ENCODE results near the gene OLFM3. TPM values are rescaled to one million over a fixed set of nuclear protein-coding genes. Genes with fewer than 3 reads are reported as not detected.

The OLFM3 gene
- total RNA-seq = not detected
- long read RNA-seq = 0 reads

DNA sequence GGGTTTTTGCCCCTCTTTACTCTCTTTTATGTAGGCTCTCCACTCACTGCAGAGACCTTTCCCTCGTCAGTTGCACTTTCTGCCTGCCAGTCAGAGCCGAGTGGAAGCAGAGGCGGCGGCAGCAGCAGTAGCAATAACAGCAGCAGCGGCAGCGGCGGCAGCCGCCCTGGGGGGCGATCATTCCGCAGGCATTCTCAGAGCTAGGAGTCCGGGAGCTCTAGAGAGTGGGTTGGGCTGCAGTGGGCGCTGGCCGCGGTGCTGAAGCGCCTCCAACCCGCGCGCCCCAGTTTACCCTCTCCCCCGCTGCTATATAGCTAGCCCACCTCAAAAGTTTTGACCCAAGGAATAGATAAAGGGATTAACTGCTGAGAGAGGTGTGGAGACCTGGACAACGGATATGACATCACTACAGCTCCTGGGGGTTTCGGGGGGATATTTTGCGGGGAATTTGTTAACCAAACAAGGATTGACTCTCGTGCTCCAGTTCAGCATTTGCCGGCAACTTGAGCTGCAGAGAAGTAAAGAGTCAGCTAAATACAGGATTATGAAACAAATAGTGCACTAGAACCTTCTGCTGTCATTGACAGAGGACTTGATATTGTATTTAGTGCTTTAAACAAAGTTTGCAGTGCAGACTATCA, at the start of gene OLFM3:
Gene OLFM3, minus strand, starts transcription at position 102 of the 641 bp plus-strand sequence.
- DNase-seq (ENCODE audit: missing footprints) = peak; percentile 57
- intact Hi-C loops (cut with DNase I) = no loop called here
- no peak for ATAC-seq

DNA sequence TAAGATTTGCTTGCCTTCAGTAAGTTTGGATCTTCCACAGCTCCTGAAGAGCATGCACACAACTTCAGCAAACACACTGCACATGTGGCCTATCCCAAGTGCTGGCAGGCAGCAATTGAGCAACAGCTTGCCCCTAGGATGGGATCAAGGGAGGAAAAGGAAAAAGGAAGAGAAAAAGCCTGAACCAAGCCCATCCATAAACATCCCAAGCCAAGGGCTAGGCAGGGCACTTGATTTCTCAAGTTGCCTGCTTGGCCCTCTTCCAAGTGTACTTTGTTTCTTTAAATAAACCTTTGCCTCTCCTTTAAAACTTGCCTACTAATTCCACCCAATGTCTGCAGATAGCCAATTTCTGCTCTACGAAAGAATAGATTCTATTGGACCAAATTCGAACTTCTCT, 49.0 kb upstream of the OLFM3 start:
- DNase-seq (ENCODE audit: missing footprints) (no peak), ATAC-seq (no peak)
- intact Hi-C loops (cut with DNase I) = no loop called here

DNA sequence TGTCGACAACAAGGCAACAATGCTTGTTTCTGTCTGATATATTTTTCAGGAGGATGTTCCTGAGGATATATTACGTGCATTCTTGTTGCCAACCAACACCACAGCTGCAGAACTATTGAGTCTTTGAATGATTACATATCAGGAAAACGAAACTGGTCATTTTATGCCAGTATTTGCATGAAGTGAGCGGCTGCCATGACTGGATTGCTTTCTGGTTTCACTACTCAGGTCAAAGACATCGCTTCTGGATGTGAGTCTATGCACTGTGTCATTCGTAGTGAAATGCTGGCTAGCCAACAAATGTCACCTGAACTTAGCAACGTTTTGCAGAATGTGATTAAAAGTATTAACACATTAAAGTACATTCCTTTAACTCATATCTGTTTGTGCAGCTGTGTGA, 35.8 kb upstream of the OLFM3 start:
- intact Hi-C loops (cut with DNase I) = no loop called here
- ATAC-seq (no peak), DNase-seq (ENCODE audit: missing footprints) (peak; percentile 22)

DNA sequence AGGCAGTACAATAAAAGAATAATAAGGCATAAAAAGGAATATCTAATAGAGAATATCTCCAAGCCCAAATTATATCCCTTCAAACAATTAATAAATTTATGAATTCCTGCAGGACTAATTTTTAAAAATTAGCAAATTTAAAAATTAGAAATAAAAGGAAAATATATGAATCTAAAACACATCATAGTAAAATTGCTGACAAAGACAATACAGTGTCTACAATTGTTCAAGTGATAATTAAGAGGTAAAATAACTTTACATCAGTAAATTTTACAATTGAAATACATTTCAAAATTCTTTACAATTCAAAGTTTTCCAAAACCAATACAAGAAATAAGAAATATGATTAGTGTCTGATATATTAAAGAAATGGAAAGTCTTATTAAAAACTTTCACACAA, 22.8 kb upstream of the OLFM3 start:
- ATAC-seq (no peak), DNase-seq (ENCODE audit: missing footprints) (no peak)
- intact Hi-C loops (cut with DNase I) = no loop called here

DNA sequence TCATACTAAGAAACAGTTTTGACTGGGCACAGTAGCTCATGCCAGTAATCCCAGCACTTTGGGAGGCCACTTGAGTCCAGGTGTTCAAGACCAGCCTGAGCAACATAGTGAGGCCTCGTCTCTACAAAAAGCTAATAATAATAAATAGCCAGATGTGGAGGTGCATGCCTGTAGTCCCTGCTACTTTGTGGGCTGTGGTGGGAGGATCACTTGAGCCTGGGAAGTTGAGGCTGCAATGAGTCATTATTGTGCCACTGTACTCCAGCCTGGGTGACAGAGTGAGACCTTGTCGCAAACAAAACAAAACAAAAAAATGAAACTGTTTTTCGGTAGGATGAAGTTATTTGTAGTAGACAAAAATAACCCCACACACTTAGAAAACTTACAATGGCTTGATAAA, 19.0 kb upstream of the OLFM3 start:
- intact Hi-C loops (cut with DNase I) = no loop called here
- ATAC-seq (no peak), DNase-seq (ENCODE audit: missing footprints) (no peak)

DNA sequence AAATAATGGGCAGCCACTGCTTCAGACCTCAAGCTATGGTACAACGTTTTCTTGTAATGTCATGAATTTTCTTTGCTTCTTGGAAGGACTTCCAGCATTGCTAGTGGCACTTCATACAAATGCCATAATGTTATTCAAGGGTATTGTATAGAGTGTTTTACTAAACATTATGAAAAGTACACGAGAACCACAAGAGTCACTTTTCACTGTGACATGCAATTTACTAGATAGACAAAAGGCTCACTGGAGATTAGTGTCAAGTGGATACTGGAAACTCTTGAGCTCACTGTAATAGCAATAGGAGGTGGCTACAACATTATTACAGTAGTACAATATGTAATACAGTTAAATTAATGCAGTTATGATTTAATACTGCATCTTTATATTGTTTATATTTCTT, 5.3 kb upstream of the OLFM3 start:
- ATAC-seq (no peak), DNase-seq (ENCODE audit: missing footprints) (no peak)
- intact Hi-C loops (cut with DNase I) = no loop called here

DNA sequence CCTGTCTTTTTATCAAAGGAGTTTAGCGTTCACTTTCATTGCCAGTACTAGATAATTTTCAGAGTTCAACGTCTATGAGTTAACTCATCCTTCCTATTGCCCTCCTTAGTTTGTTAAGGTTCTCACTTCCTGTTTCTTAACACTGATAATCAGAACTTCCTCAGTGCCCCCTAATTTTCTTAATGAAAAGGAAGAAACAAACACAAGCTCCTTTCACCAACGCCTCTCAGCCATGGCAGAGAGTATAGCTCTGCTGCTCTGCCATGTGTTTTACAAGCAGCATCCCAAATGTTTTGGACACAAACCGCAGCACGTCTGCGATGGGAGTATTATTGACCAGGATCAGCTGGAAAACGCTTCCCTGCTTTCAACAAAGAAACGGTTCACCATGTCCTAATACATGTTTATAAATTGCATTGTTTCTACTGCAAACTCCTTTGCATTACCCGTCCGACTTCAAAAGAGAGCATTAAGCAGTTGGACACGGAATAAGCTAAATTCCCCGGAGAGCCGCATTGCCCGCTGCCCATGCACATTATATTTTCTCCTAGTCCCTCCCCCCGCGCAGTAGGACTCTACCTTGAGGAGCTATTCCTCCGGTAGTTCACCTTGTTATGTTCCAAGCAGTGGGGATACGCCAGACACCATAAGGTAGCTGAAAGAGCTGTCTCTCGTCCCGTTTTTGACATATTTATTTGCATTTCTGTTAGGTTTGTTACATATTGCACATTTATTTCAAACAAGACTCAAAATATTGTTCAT, 561 bp downstream of the OLFM3 start:
- DNase-seq (ENCODE audit: missing footprints) (no peak), ATAC-seq (no peak)
- intact Hi-C loops (cut with DNase I) = no loop called here

DNA sequence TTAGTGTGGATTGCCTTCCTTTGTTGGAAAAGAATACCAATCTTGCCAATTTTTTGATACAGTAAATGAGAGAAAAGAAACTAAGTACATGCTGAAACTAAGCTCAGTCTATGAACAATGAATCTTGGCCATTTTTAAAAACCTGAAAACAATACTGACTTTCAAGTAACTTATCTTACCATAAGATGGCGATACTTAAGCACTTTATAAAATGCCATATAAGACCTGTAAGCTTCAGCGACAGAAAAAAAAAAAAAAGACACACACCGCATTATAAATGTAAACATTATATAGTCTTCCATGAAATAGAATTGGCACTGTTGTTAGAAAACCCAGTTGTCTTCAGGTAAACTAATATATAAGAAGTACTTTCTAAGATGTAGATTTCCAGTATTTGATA, 3.0 kb downstream of the OLFM3 start:
- intact Hi-C loops (cut with DNase I) = no loop called here
- no peak for ATAC-seq
- no peak for DNase-seq (ENCODE audit: missing footprints)

DNA sequence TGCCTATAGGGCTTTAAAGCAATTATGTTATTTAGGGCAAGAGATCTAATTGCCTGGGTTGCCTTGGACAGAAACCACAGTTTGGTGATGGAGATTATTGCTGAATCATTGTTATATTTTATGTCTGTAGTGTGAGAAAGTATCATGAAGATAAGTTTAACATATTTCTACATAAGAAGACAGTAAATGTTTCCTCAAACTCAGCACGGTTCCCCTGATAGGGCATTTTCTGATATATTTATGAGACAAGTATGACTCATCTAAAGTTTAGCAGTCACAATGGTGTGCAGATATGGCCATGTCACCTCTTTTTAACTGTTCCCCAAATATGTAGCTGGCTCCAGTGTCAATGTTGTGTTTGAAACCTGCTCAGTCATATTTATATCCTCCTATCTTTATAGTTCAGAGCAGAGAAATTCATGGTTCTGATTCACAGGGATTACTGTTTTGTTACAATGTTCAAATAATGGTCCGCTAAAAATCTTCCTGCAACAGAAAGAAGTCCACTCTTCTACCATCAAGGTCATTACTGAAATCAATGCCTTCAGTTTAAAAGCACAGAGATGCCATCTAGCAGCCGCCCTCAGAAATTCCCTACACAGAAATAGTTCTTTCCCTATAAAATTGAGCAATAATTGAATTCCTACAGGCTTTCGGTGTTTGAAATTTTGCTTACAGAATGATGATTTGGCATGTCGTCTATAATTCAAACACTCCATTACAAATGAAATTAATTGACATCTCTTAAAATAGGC, 3.7 kb downstream of the OLFM3 start:
- ATAC-seq (no peak), DNase-seq (ENCODE audit: missing footprints) (no peak)
- intact Hi-C loops (cut with DNase I) = no loop called here

DNA sequence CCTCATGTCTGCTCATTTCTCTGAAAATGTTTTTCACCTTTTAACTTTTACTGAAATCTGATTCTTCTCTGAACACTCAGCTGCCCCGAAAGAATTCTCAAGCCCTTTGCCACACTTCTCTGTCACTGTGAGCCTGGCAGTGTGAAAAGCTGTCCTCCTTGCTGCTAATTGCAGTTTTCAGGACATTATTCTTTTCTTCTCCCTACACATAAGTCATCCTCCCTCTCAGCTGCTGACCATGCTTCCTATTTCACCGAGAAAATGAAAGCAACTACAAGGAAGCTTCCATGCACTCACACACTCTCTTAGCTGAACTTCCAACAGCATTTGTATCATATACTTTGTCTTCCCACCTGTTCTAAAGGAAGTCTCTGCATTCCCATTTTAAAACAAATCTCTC, 15.8 kb downstream of the OLFM3 start:
- ATAC-seq (no peak), DNase-seq (ENCODE audit: missing footprints) (no peak)
- intact Hi-C loops (cut with DNase I) = no loop called here

DNA sequence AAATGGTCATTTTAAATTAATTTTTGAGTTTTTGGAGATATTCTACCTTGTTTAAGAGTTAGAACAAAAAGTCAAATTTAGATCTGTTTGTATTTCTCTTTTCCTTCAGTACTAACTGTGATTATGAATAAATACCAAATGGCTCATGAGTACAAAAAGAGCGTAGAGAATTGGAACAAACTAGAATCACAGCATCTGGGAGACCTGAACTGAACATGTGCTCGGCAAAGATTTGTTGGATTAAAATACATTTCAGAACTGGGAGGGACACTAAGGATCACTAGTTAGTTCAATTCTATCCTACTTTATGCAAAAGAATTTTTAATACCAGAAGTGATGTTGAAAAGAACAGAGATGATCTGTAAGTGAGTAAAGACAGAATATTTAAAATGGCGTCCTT, 19.5 kb downstream of the OLFM3 start:
- intact Hi-C loops (cut with DNase I) = no loop called here
- ATAC-seq (no peak), DNase-seq (ENCODE audit: missing footprints) (no peak)

DNA sequence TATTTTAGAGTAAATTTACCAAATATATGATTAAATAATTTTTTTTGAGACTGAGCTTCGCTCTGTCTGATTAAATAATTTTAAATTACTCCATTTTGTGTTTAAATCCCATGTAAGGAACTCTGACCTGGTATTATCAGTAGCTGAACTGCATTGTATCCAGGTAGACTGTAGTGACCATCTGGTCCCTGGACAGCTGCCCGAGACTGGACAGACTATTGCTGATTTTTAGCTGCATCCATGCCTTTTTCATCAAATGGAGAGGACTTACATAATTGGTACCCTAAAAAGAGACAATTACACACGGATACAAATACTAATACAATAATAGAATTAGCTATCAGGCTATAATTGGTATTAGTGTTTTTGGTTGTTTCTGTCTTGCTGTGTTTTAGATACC, 20.6 kb downstream of the OLFM3 start:
- ATAC-seq (no peak), DNase-seq (ENCODE audit: missing footprints) (no peak)
- intact Hi-C loops (cut with DNase I) = no loop called here

DNA sequence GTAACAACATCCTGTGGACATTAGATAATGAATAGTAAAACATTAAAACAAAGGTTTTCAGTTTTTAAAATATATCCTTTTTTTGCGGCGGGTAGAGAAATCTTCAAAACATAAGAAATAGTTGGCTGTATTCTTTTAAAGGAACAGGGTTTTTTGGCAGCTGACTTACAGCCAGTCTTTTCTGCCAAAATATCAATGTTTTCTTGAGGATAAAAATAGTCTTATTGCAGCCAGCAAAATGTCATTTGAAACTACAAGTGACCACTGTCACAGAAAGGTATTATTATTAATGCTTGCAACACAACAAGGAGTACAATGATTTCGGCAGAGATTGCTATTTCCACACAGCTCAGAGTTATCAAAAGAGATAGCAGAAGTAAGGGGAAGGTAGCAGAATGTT, 21.4 kb downstream of the OLFM3 start:
- intact Hi-C loops (cut with DNase I) = no loop called here
- DNase-seq (ENCODE audit: missing footprints) (no peak), ATAC-seq (no peak)

DNA sequence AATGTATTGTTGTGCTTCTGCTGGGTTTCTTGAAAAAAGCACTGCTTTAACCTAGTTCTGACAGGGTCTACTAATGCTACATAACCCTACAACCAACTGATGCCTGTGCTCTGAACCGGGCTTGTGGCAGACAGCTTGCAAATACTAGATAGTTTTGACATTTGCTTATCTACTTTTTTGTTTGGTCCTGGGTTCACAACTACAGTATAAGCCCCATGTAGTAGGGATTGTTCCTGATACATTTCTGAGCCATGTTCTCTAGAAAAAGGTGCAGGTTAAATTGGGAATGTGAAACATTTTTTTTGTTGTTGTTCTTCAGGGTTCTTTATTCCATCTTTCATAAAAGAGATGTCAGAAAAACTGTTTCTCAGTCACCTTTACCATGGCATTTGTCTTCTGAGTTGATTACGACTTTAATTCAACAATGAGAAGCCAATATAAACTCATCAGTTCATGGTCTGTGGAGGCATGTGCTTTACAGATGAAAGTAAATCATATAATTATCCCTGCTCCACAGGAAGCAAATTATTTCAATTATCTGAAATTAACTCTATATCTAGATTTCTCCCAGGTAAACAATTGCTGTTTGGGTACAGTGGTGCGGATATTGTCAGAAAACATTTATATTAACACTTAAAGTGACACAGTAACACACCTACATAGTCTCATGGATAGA, 22.0 kb downstream of the OLFM3 start:
- DNase-seq (ENCODE audit: missing footprints) = no peak
- ATAC-seq = no peak
- intact Hi-C loops (cut with DNase I) = no loop called here

DNA sequence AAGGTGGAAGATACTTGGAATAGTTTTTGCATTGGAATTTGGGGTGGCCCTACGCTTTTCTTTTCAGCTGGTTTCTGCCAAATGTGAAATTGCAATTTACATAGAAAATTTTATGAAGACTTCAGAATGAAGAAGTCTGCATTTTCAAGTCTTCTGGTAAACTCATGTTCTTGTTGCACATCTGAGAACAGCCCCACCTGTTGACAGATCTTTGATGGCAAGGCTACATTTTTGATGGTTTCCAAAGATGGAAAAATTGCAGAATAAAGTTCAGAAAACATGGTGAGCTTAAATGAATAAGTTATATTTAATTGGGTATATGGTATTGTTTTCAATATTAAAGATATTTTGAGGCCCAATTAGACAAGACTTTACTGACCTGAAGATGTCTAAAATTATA, 25.4 kb downstream of the OLFM3 start:
- ATAC-seq = no peak
- no peak for DNase-seq (ENCODE audit: missing footprints)
- intact Hi-C loops (cut with DNase I) = no loop called here

DNA sequence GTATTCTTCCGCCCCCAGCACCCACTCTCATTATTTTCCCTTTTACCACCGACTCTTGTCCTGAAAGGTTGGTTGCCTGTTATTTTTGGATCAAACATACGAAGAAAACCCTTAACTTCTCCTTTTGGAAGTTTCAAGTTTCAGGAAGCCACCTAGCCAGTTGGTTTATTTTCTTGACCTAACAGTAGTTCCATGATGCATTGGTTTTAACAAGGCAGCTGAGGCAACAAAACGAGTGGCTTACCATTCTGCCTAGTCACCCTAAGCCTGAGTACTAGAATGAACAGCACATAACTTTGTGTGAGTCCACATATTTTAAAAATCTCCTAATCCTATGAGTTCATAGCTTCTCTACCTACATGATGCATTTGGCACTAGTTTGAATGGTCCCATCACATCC, 28.9 kb downstream of the OLFM3 start:
- intact Hi-C loops (cut with DNase I) = no loop called here
- DNase-seq (ENCODE audit: missing footprints) = no peak
- no peak for ATAC-seq

DNA sequence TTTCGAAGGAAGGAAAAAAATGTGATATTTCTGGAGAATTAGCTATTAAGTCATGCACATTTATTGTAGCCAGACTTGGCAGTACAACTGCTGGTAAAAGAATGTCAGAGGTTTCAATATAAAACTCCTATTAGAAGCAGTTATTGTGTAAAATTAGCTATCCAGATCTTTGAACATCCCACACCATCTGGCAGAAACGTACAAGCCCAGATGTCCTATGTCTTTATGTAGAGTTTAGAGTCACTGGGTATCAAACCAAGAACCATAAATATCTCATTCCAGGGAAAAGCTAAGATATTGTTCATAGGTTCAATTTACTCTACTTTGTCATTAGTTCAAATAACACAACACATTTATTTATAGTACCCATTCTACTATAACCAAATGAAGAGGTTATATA, 31.4 kb downstream of the OLFM3 start:
- DNase-seq (ENCODE audit: missing footprints) (no peak), ATAC-seq (no peak)
- intact Hi-C loops (cut with DNase I) = no loop called here

DNA sequence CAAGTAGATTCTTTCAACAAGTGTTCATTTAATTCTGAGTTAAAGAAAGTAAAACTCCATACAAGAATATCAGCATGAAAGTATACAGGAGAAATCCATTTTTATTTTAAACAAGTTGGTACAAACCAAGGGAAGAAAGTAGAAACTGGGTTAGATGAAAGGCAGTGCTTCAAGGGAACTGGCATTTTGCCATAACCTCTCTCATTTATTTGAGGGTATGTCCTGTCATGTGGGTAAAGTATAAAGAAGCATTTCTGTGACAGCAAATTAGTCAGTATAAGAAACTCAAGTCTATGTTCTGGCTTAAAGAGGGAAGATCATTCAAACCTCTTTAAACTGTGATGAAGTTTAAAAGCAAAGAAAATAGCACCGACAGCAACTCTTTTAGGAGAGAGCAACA, 32.0 kb downstream of the OLFM3 start:
- ATAC-seq = no peak
- intact Hi-C loops (cut with DNase I) = no loop called here
- DNase-seq (ENCODE audit: missing footprints) = no peak

DNA sequence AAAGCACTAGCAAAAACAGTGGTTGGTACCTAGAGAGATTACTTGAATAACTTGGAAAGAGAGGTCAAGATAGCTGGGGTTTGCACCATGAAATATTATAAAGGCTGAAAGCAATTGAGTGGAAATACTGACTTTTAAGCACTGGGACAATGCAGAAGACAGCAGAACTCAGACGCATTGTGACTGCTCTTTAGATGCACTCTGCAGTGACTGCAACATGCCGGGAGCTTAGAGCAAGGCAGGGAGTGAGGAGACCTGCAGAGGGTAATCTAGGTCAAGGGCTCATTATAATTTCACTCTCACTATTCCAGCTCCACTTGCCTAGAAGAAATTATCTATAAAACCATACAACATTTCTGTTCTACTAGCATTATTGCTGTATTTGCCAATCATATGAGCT, 36.6 kb downstream of the OLFM3 start:
- intact Hi-C loops (cut with DNase I) = no loop called here
- ATAC-seq = no peak
- DNase-seq (ENCODE audit: missing footprints) = no peak

DNA sequence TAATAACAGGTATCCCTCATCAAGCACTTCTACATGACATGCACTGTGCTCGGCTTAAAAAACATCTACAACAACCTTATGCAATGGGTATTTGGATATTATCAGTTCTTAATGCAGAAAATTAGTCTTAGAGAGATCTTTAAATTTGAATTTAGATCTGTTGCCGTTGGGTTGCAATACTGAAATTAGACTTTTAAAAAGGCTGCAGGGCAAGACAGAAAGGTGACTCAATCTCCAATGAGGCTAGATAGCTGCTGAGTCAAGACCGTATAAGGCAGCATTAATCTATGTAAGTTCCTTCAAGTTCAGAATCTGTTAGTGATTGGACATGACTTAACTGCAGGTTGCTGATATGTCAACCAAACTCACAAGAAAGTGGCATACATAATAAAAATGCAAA, 37.3 kb downstream of the OLFM3 start:
- DNase-seq (ENCODE audit: missing footprints) (no peak), ATAC-seq (no peak)
- intact Hi-C loops (cut with DNase I) = no loop called here

Data from Right ventricle myocardium inferior (tissue), 1 donor.